Measurements from ENCODE around the gene SCARB1. TPM values are rescaled to one million over a fixed set of nuclear protein-coding genes. Genes with fewer than 3 reads are reported as not detected.

SCARB1 gene
- total RNA-seq, 1 experiment from 2014 or later: 31.3 TPM

- H3K23ac ChIP-seq (ENCODE audit: insufficient read length, low read depth, low read length): no peak overlapping the region
- no peak overlapping the region for H4K8ac ChIP-seq (replicated peaks; ENCODE audit: insufficient read length, low read depth, low read length)
- Mint-ChIP-seq H3K4me1 (peaks cover 18 to 26% of the 10 kb centered on the region in 2 experiments), H3K9me3 (no peaks in the 10 kb centered on the region; a peak in 1 of 5 replicates), H3K27me3 (ENCODE audit: low read depth) (no peaks in the 10 kb centered on the region; the same call in 1 of the 2 replicates), H3K27ac (peak overlapping the region; percentile 71 to 91 (median 87); a peak in 5 of 7 replicates), H3K4me3 (no peak overlapping the region), H3K36me3 (ENCODE audit: insufficient read depth in 1 of 3, low read depth in 3 of 3) (peaks cover 3 to 9% (median 3%) of the 10 kb centered on the region in 3 experiments; a peak in 4 of 7 replicates)
- no peak overlapping the region for H2BK20ac ChIP-seq (ENCODE audit: low read depth, low read length, poor library complexity, severe bottlenecking)
- H3K4me2 ChIP-seq (ENCODE audit: insufficient read depth, insufficient read length, low read length): no peak overlapping the region
- H3K9ac ChIP-seq (ENCODE audit: extremely low read depth, insufficient read length, low read length): no peak overlapping the region
- no peak overlapping the region for H2BK15ac ChIP-seq (ENCODE audit: low read depth, low read length)
- no CpG with 5 or more reads among the region's 14 CpGs for WGBS (ENCODE audit: extremely low coverage, insufficient read length, low lambda C conversion rate)
- H3K56ac ChIP-seq (ENCODE audit: insufficient read length, low read depth, low read length): no peak overlapping the region
- no peak overlapping the region for H3K27ac ChIP-seq (ENCODE audit: insufficient read length, low read depth, low read length)
- H3K4me1 ChIP-seq (ENCODE audit: insufficient read depth, low read length): no peaks in the 10 kb centered on the region; the same call in 1 of the 2 replicates
- peak overlapping the region; percentile 87 for H4K91ac ChIP-seq (ENCODE audit: insufficient read length, low read depth, low read length)
- peaks cover 3% of the 10 kb centered on the region for H4K20me1 ChIP-seq (ENCODE audit: control insufficient read depth, insufficient read depth, insufficient read length)
- no peaks in the 10 kb centered on the region for H3K27me3 ChIP-seq (ENCODE audit: insufficient read depth, low read length)
- H2AK5ac ChIP-seq (ENCODE audit: insufficient read length, low read length): no peak overlapping the region
- no peak overlapping the region for H3K4ac ChIP-seq (ENCODE audit: low read depth, low read length)
- no peaks in the 10 kb centered on the region for H3K9me3 ChIP-seq (ENCODE audit: control insufficient read depth, low read depth, low read length)
- peaks cover 6% of the 10 kb centered on the region for H3K23me2 ChIP-seq (ENCODE audit: insufficient read length, low read depth, low read length, poor library complexity, severe bottlenecking)
- no peak overlapping the region for H3K18ac ChIP-seq (ENCODE audit: insufficient read length, low read depth, low read length)
- no peak overlapping the region for H2BK120ac ChIP-seq (ENCODE audit: low read depth, low read length, poor library complexity, severe bottlenecking)
- no peaks in the 10 kb centered on the region for H3K79me2 ChIP-seq (ENCODE audit: insufficient read depth, low read length)
- no peak overlapping the region for H2BK12ac ChIP-seq (ENCODE audit: insufficient read length, low read depth, low read length)
- no peak overlapping the region for H2AFZ ChIP-seq (ENCODE audit: low read length)
- no peak for DNase-seq
- H4K5ac ChIP-seq (ENCODE audit: insufficient read length, low read depth, low read length): no peak overlapping the region
- peaks cover 3% of the 10 kb centered on the region for H3K79me1 ChIP-seq (ENCODE audit: insufficient read depth, low read depth, low read length, poor library complexity, severe bottlenecking)
- H3K14ac ChIP-seq (ENCODE audit: insufficient read depth, low read length): no peak overlapping the region; the same call in 1 of the 2 replicates
- no peak overlapping the region for H2BK5ac ChIP-seq (ENCODE audit: insufficient read length, low read length)
- no peak overlapping the region for H3T11ph ChIP-seq (ENCODE audit: low read length)
- TF ChIP-seq CTCF (conservative IDR thresholded peaks at IDR 0.05): no peak
Measured at GRCh38 chr12:124842073-124842749, 21.5 kb downstream of the SCARB1 start.
